NK-92 treated with Interleukin-12 subunit alpha and Interleukin-12 subunit beta, amount 100 ng/mL, for 24 hours (cell line): ENCODE data around the gene TSPAN17.
"Not testable (repeated sequence)": the region's sequence is repeated elsewhere in the genome, so short reads cannot be mapped to it uniquely, and the experiment has no call there.

ENCODE experiments used
- DNase-seq: peaks from one replicate; lab custom pipeline; 2025; lab: John Stamatoyannopoulos, UW

Gene TSPAN17

GRCh38 chr5:176647030-176647842 is at the start of gene TSPAN17:
Gene TSPAN17, plus strand, starts transcription at chr5:176647484. Its CDS starts 132 bp downstream, at chr5:176647616.
- DNase-seq = peak; percentile 100

- DNase-seq = not testable (repeated sequence)
Measured at GRCh38 chr5:176599749-176600430, 47.4 kb upstream of the TSPAN17 start.

GRCh38 chr5:176601901-176602482 is 45.3 kb upstream of the TSPAN17 start:
- no peak for DNase-seq

GRCh38 chr5:176603091-176603490 is 44.2 kb upstream of the TSPAN17 start:
- no peak for DNase-seq

- no peak for DNase-seq
Measured at GRCh38 chr5:176606032-176606431, 41.3 kb upstream of the TSPAN17 start.

GRCh38 chr5:176606875-176607274 is 40.4 kb upstream of the TSPAN17 start:
- DNase-seq = no peak

GRCh38 chr5:176608142-176608705 is 39.1 kb upstream of the TSPAN17 start:
- DNase-seq = no peak

GRCh38 chr5:176608937-176609723 is 38.2 kb upstream of the TSPAN17 start:
- no peak for DNase-seq

- peak; percentile 49 for DNase-seq
Measured at GRCh38 chr5:176609724-176610434, 37.4 kb upstream of the TSPAN17 start, which contains the start of gene GPRIN1. Gene GPRIN1, minus strand, starts transcription at chr5:176610156. Its CDS starts 10,322 bp downstream, at chr5:176599834.

GRCh38 chr5:176610435-176610773 is 36.9 kb upstream of the TSPAN17 start:
- peak; percentile 40 for DNase-seq

- DNase-seq = peak; percentile 9
Measured at GRCh38 chr5:176611435-176611834, 35.8 kb upstream of the TSPAN17 start.

- no peak for DNase-seq
Measured at GRCh38 chr5:176612008-176612407, 35.3 kb upstream of the TSPAN17 start.

GRCh38 chr5:176612855-176613254 is 34.4 kb upstream of the TSPAN17 start:
- DNase-seq = no peak

- DNase-seq = no peak
Measured at GRCh38 chr5:176614805-176615478, 32.3 kb upstream of the TSPAN17 start.

- no peak for DNase-seq
Measured at GRCh38 chr5:176616511-176616910, 30.8 kb upstream of the TSPAN17 start.

- DNase-seq = no peak
Measured at GRCh38 chr5:176618783-176619182, 28.5 kb upstream of the TSPAN17 start.

- DNase-seq = no peak
Measured at GRCh38 chr5:176619203-176619568, 28.1 kb upstream of the TSPAN17 start.

GRCh38 chr5:176619569-176620332 is 27.5 kb upstream of the TSPAN17 start:
- no peak for DNase-seq

- no peak for DNase-seq
Measured at GRCh38 chr5:176620333-176620981, 26.8 kb upstream of the TSPAN17 start.
